PC-3 (cell line): ENCODE data around the gene USP11. TPM values are rescaled to one million over a fixed set of nuclear protein-coding genes. Genes with fewer than 3 reads are reported as not detected.

ENCODE experiments used
- ATAC-seq: fragments of 200-7000 bp; cut with Tn5 transposase; 2 replicates; pipeline ENCODE4 v1.9.1; 2020; ENCODE audit warnings: mild to moderate bottlenecking, moderate library complexity
- BruUV-seq: library from RNA; stranded (reverse); fragments of 400-500 nt; replicated peaks from 2 replicates; lab custom pipeline; 2021; lab: Mats Ljungman, UMichigan
- CTCF ChIA-PET: fragments of 300-600 bp; sonication (Branson Sonifier 250); formaldehyde crosslinking; loops from one replicate; lab custom pipeline; 2022; ENCODE audit warnings: antibody characterized with exemption; lab: Charles Lee
- POLR2A ChIA-PET: fragments of 300-600 bp; sonication (Branson Sonifier 250); formaldehyde crosslinking; loops from one replicate; lab custom pipeline; 2022; ENCODE audit warnings: antibody characterized with exemption; ENCODE audit not compliant: unreplicated experiment; lab: Charles Lee
- DNase-seq: peaks from one replicate; pipeline ENCODE4 v3.0.0-alpha.2; 2015
- H2AFZ ChIP-seq: fragments of 300-600 bp; sonication (generic); 2 replicates; pipeline ENCODE4 v1.6.0; 2016; ENCODE audit warnings: antibody characterized with exemption, low read length
- H3F3A ChIP-seq: fragments of 300-600 bp; sonication (generic); one replicate; pipeline ENCODE4 v1.6.0; 2017; ENCODE audit warnings: antibody characterized with exemption, low read length, control low read depth, mild to moderate bottlenecking; ENCODE audit not compliant: unreplicated experiment
- H3K27ac ChIP-seq: fragments of 300-600 bp; sonication (generic); 2 replicates; pipeline ENCODE4 v1.5.1; 2016; ENCODE audit warnings: mild to moderate bottlenecking, low read length
- H3K27me3 ChIP-seq: fragments of 300-600 bp; sonication (generic); 2 replicates; pipeline ENCODE4 v1.6.1; 2016; ENCODE audit warnings: low read length, mixed read lengths
- H3K36me3 ChIP-seq: fragments of 300-600 bp; sonication (generic); 2 replicates; pipeline ENCODE4 v1.6.1; 2016; ENCODE audit warnings: low read depth, mixed run types, low read length, mixed read lengths
- H3K4me1 ChIP-seq: fragments of 300-600 bp; sonication (generic); 2 replicates; pipeline ENCODE4 v1.5.1; 2016; ENCODE audit warnings: low read length; ENCODE audit not compliant: insufficient read depth
- H3K4me2 ChIP-seq: fragments of 300-600 bp; sonication (generic); 2 replicates; pipeline ENCODE4 v1.6.0; 2016; ENCODE audit warnings: low read length
- H3K4me3 ChIP-seq: fragments of 300-600 bp; sonication (generic); 2 replicates; pipeline ENCODE4 v1.5.1; 2016; ENCODE audit warnings: mild to moderate bottlenecking, low read length, mixed read lengths
- H3K79me2 ChIP-seq: fragments of 300-600 bp; sonication (generic); 2 replicates; pipeline ENCODE4 v1.6.1; 2017; ENCODE audit warnings: low read length, mixed read lengths
- H3K9ac ChIP-seq: fragments of 300-600 bp; sonication (generic); 2 replicates; pipeline ENCODE4 v1.6.0; 2016; ENCODE audit warnings: mild to moderate bottlenecking, low read length
- H3K9me2 ChIP-seq: fragments of 300-600 bp; sonication (generic); replicated peaks from 2 replicates; pipeline ENCODE4 v1.6.1; 2016; ENCODE audit warnings: mixed run types, low read length, mixed read lengths
- H3K9me3 ChIP-seq: fragments of 300-600 bp; sonication (generic); 2 replicates; pipeline ENCODE4 v1.6.1; 2016; ENCODE audit warnings: low read length, mixed read lengths
- H4K20me1 ChIP-seq: fragments of 300-600 bp; sonication (generic); 2 replicates; pipeline ENCODE4 v1.6.1; 2016; ENCODE audit warnings: low read length, mixed read lengths
- CTCF ChIP-seq: fragments of 300-600 bp; sonication (generic); conservative IDR thresholded peaks from 2 replicates; pipeline ENCODE4 v1.5.1; 2017; ENCODE audit warnings: antibody characterized with exemption, low read depth, mild to moderate bottlenecking, low read length
- EZH2 ChIP-seq: fragments of 300-600 bp; sonication (generic); IDR thresholded peaks from one replicate; pipeline ENCODE4 v1.6.1; 2017; ENCODE audit warnings: antibody characterized with exemption, mild to moderate bottlenecking, low read length; ENCODE audit not compliant: unreplicated experiment
- EZH2phosphoT487 ChIP-seq: fragments of 300-600 bp; sonication (generic); IDR thresholded peaks from 2 replicates; pipeline ENCODE4 v1.6.1; 2018; ENCODE audit warnings: mild to moderate bottlenecking, antibody characterized with exemption, low read length, borderline replicate concordance
- intact Hi-C: fragments of 100-400 bp; cut with micrococcal nuclease; formaldehyde crosslinking; loops from 2 replicates; pipeline ENCODE4 v1.9.0; 2023
- total RNA-seq: library from RNA; depleted of rRNA; stranded (reverse); fragments of >200 nt; gene quantifications from 2 replicates; pipeline ENCODE4 v1.2.3, GENCODE V29; 2014

Gene USP11
- total RNA-seq, 1 experiment from 2014 or later = 31.3 TPM

GRCh38 chrX:47187106-47187677 lies 45.6 kb upstream of the USP11 start:
- ChIA-PET POLR2A (interaction anchor here (0.6 kb wide), 1 partner anchor 30 kb away, joined by 3 read pairs; no protein-coding TSS in a partner anchor), CTCF (no interaction called here)
- no TSS peak for BruUV-seq

GRCh38 chrX:47189906-47190305 lies 42.9 kb upstream of the USP11 start:
- no peak for ATAC-seq

More at GRCh38 chrX:47187106-47187677, 45.6 kb upstream of the USP11 start:
- intact Hi-C loops = no loop called here
- H3K27me3 ChIP-seq = no peaks in the 10 kb centered on the region
- no peak overlapping the region for H3K4me2 ChIP-seq
- peaks cover 11% of the 10 kb centered on the region for H3K36me3 ChIP-seq
- H2AFZ ChIP-seq = no peak overlapping the region
- H3K79me2 ChIP-seq = peaks cover 15% of the 10 kb centered on the region
- 0 out of 2 replicates have a peak, but pooled peaks cover 6% of the 10 kb centered on the region for H3K4me1 ChIP-seq
- no peak for ATAC-seq
- H3K27ac ChIP-seq = no peak overlapping the region
- no peaks in the 10 kb centered on the region for H3K9me2 ChIP-seq
- H4K20me1 ChIP-seq = no peaks in the 10 kb centered on the region
- no peak overlapping the region for H3K4me3 ChIP-seq
- no peaks in the 10 kb centered on the region for H3F3A ChIP-seq
- TF ChIP-seq CTCF (no peak), EZH2phosphoT487 (no peak)
- H3K9ac ChIP-seq = no peak overlapping the region
- DNase-seq = peak; percentile 23
- H3K9me3 ChIP-seq = no peaks in the 10 kb centered on the region

More at GRCh38 chrX:47189906-47190305, 42.9 kb upstream of the USP11 start:
- peaks cover 35% of the 10 kb centered on the region for H3K79me2 ChIP-seq
- no peaks in the 10 kb centered on the region for H3K27me3 ChIP-seq
- peak overlapping the region; percentile 92; the same call in 1 of the 2 replicates for H2AFZ ChIP-seq
- BruUV-seq = no TSS peak
- H3K9me2 ChIP-seq = no peaks in the 10 kb centered on the region
- CTCF ChIA-PET = no interaction called here
- H4K20me1 ChIP-seq = no peaks in the 10 kb centered on the region
- no peaks in the 10 kb centered on the region for H3K9me3 ChIP-seq
- POLR2A ChIA-PET = interaction anchor here (1.8 kb wide), 1 partner anchor 45 kb away, joined by 5 read pairs; the partner anchor contains the start of genes NDUFB11 and RBM10
- H3K4me1 ChIP-seq = peaks cover 16% of the 10 kb centered on the region
- H3K4me2 ChIP-seq = peak overlapping the region; percentile 100; the same call in 1 of the 2 replicates
- TF ChIP-seq CTCF (no peak), EZH2 (no peak)
- no peak overlapping the region for H3K4me3 ChIP-seq
- DNase-seq = no peak
- no peak overlapping the region for H3K9ac ChIP-seq
- H3F3A ChIP-seq = no peaks in the 10 kb centered on the region
- H3K27ac ChIP-seq = no peak overlapping the region
- H3K36me3 ChIP-seq = peaks cover 11% of the 10 kb centered on the region
- intact Hi-C loops = loop anchor here (5.0 to 10.0 kb wide), 4 partner anchors 172 to 465 kb away; partner anchors contain the start of genes ELK1, UXT and ZNF41
